Effector memory CD8-positive, alpha-beta T cell (primary cell): ENCODE results near the gene HSH2D.

Experiments
- ATAC-seq: fragments of 150-1000 bp; cut with Tn5 transposase; replicated peaks from 2 replicates; pipeline ENCODE4 v1.10.0; 2021; ENCODE audit warnings: mild to moderate bottlenecking, moderate library complexity
- DNase-seq, 3 experiments: peaks; one replicate each; pipeline ENCODE4 v3.0.0; 2021
- H3K27ac Mint-ChIP-seq, 2 donors: one replicate each; pipeline ENCODE4 v1.8.0; 2022; ENCODE audit warnings: mild to moderate bottlenecking in 2 of 2, mixed read lengths in 2 of 2, moderate library complexity in 2 of 2
- H3K27me3 Mint-ChIP-seq, 2 donors: one replicate each; pipeline ENCODE4 v1.8.0; 2022; ENCODE audit warnings: mixed read lengths in 2 of 2
- H3K36me3 Mint-ChIP-seq: one replicate; pipeline ENCODE4 v1.8.0; 2022; ENCODE audit warnings: mild to moderate bottlenecking, moderate library complexity, mixed read lengths; ENCODE audit not compliant: insufficient read depth
- H3K4me1 Mint-ChIP-seq, 2 donors: one replicate each; pipeline ENCODE4 v1.8.0; 2022; ENCODE audit warnings: low read depth in 2 of 2, mixed read lengths in 2 of 2
- H3K4me3 Mint-ChIP-seq, 2 donors: one replicate each; pipeline ENCODE4 v1.8.0; 2022; ENCODE audit warnings: mild to moderate bottlenecking in 2 of 2, mixed read lengths in 2 of 2, moderate library complexity in 2 of 2
- H3K9me3 Mint-ChIP-seq, 2 donors: one replicate each; pipeline ENCODE4 v1.8.0; 2022; ENCODE audit warnings: mixed read lengths in 2 of 2

The HSH2D gene

DNA sequence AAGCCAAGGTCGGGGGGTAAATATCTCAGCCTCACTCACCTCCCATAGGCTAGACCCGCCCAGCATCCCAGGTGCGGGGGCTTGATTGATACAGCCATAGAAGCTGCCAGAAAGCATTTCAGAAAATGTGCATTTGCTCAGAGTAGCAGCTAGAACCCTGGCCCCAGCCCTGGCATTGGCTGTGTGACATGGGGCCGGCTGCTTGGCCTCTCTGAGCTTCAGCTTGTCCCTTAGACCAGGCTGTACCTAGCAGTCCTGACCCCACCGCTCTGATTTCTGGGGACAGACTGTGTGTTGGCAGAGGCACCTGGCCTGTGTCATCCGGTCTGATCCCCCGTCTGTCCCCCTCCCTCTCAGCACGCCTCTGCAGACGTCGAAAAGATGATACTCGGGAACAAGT, 16.4 kb upstream of the HSH2D start:
- Mint-ChIP-seq H3K9me3 (no peaks in the 10 kb centered on the region), H3K4me1 (peaks cover 0 to 2% of the 10 kb centered on the region in 2 donors), H3K4me3 (no peak overlapping the region), H3K27me3 (no peaks in the 10 kb centered on the region), H3K27ac (no peak overlapping the region), H3K36me3 (peaks cover 87% of the 10 kb centered on the region)
- no peak for DNase-seq
- ATAC-seq = no peak

DNA sequence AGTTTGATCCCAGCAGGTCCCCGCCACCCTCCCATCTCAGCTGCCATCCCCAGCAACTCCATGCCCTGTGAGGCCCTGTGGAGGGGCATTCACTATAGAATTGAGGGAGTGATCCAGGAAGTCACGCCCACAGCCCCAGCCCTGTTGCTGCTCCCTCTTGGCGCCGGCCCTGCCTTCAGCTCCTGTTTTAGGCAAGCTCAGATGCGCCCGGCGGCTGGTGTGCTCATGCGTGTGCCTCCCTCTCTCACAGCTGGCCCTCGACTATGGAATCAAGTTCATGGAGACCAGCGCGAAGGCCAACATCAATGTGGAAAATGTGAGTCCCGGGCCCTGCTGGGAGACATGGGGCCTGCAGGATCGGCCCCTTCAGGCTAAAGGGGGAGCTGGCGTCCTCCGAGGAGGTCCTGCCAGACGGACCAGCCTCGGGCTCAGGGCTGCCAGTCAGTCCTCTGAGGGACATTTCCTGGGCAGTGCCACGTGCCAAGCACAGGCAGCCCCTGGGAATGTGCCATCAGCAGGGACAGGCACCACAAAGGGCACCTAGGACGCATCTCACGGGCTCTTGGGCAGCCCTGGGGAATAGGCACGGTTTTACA, 15.6 kb upstream of the HSH2D start:
- H3K4me1 Mint-ChIP-seq = peaks cover 0 to 2% of the 10 kb centered on the region in 2 donors
- H3K36me3 Mint-ChIP-seq = peaks cover 91% of the 10 kb centered on the region
- no peaks in the 10 kb centered on the region for H3K27me3 Mint-ChIP-seq
- H3K27ac Mint-ChIP-seq = peak overlapping the region in 1 of 2 donors; percentile 55
- no peaks in the 10 kb centered on the region for H3K9me3 Mint-ChIP-seq
- DNase-seq (no peak), ATAC-seq (no peak)
- no peak overlapping the region for H3K4me3 Mint-ChIP-seq

DNA sequence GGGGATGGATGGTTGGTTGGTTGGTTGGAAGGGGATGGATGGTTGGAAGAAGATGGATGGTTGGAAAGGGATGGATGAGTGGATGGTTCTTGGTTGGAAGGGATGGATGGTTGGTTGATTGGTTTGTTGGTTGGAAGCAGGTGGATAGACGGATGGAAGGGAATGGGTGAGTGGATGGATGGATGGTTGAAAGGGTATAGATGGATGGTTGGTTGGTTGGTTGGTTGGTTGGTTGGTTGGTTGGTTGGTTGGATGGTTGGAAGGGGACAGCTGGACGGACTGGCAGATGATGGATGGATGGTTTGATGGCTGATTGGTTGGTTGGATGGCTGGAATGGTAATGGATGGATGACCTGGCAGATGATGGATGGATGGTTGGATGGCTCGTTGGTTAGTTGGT, 11.8 kb upstream of the HSH2D start:
- ATAC-seq = no peak
- no peaks in the 10 kb centered on the region for H3K27me3 Mint-ChIP-seq
- H3K27ac Mint-ChIP-seq = peak overlapping the region in 1 of 2 donors; percentile 9
- H3K4me1 Mint-ChIP-seq = peaks cover 2 to 14% of the 10 kb centered on the region in 2 donors
- DNase-seq = no peak
- no peaks in the 10 kb centered on the region for H3K9me3 Mint-ChIP-seq
- no peak overlapping the region for H3K4me3 Mint-ChIP-seq
- H3K36me3 Mint-ChIP-seq = peaks cover 83% of the 10 kb centered on the region

DNA sequence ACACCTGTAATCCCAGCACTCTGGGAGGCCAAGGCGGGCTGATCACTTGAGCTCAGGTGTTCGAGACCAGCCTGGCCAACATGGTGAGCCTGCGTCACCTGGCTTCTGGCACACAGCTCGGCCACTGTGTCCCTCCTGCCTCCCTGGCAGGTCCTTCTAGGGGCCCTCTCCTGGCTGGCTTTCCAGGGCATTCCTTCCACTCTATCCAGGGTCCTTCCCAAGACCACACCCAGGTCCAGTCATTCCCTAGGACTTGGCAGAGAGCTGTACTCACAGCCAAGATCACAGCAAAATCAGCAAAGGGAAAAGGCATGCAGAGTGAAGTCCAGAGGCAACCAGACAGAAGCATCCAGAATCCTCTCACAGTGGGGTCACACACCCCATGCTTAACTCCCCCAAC, 9.7 kb upstream of the HSH2D start:
- no peaks in the 10 kb centered on the region for H3K27me3 Mint-ChIP-seq
- peaks cover 11 to 26% of the 10 kb centered on the region in 2 donors for H3K4me1 Mint-ChIP-seq
- H3K36me3 Mint-ChIP-seq = peaks cover 62% of the 10 kb centered on the region
- ATAC-seq = no peak
- DNase-seq = no peak
- H3K9me3 Mint-ChIP-seq = no peaks in the 10 kb centered on the region
- H3K4me3 Mint-ChIP-seq = no peak overlapping the region
- peak overlapping the region in 1 of 2 donors; percentile 31 for H3K27ac Mint-ChIP-seq

DNA sequence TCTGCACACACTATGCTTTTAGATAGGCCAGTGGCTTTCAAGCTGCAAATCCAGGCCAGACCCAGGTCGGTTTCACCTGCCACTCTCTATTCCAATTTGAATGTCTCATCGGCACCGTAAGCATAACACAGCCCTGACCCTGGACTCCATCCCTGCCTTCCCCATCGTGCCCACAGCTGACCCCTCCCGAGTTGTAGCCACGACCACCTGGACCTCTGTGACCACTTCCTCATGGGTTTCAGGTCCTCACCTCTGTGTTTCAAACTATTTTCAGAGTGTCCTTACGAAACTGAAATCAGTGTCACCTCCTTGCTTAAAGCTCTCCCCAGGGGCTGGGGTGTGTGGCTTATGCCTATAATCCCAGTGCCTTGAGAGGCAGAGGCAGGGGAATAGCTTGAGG, 9.0 kb upstream of the HSH2D start:
- Mint-ChIP-seq H3K4me1 (peaks cover 16 to 32% of the 10 kb centered on the region in 2 donors), H3K4me3 (no peak overlapping the region), H3K27ac (peak overlapping the region in 1 of 2 donors; percentile 31), H3K9me3 (no peaks in the 10 kb centered on the region), H3K36me3 (peaks cover 56% of the 10 kb centered on the region), H3K27me3 (no peaks in the 10 kb centered on the region)
- ATAC-seq (no peak), DNase-seq (no peak)

DNA sequence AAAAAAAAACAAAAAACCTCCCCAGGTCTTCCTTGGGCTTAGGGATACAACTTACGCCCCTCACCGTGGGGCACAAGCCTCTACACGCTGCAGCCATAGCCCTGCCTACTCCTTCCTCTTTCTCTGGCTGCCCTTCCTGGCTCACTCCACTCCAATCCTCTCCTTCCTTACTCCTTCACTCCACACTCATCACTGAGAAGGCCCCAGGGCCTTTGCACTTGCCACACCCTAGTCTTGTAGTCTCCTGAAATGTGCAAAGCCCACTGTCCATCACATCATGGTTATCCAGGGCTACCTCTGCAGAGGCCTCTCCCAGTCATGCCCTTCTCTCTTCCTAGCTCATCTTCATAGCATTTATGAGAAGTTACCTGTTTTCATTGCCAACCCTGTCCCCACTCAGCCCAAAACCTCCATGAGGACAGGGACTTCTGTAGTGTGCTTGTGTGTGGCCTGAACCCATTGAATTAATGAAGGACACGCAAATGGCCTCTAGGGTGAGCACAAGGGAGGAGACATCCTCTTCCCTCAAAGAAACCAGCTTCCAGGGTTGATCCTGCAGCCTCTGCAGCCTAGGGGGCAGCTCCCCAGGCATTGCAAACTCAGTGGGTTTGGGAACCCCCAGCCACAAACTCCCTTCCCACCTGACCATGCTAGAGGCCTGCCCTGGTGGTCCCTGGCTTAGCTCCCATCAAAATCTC, 7.9 kb upstream of the HSH2D start:
- DNase-seq (no peak), ATAC-seq (no peak)
- Mint-ChIP-seq H3K4me3 (no peak overlapping the region), H3K36me3 (peaks cover 46% of the 10 kb centered on the region), H3K27me3 (no peaks in the 10 kb centered on the region), H3K4me1 (peaks cover 23 to 39% of the 10 kb centered on the region in 2 donors), H3K27ac (peak overlapping the region; percentile 31 to 32), H3K9me3 (no peaks in the 10 kb centered on the region)

DNA sequence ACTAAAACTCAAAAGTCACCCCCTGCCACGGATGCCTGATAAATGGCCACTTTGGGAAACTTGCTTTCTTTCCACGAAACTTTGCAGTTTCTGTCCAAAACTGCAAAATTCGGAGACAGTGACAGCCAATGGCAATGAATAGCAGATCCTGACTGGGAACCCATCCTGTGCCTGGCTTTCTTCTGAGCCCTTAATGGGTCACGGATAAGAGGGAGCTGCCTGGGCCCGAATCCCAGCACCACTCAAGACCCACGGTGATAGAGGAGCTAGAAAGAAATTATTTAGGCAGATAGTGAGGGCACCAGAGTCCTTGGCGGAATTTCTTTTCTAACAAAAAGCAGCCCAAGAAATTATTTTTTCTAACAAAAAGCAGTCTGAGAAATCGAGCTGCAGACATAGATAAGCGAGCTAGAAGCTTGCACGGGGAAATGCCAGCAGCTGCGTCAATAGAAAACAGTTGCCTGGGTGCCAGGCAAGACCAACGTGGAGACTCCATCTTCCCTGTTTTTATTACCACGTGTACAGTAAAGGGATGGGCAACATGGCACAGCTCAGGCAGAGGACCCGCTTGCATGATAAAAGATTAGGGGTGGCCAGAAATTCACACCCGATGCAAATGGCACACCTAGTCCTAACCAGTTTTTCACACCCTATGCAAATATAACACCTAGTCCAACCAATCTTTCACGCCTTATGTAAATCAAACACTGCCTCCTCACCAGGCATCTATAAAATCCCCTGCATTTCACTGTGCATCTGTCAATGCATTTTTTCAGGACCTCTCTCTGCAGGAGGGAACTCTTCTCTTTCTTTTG, 7.1 kb upstream of the HSH2D start:
- peak overlapping the region in 1 of 2 donors; percentile 1 for H3K4me3 Mint-ChIP-seq
- H3K4me1 Mint-ChIP-seq = peaks cover 30 to 47% of the 10 kb centered on the region in 2 donors
- no peaks in the 10 kb centered on the region for H3K9me3 Mint-ChIP-seq
- ATAC-seq (peak; percentile 40), DNase-seq (no peak)
- H3K36me3 Mint-ChIP-seq = peaks cover 44% of the 10 kb centered on the region
- peak overlapping the region; percentile 31 to 32 for H3K27ac Mint-ChIP-seq
- no peaks in the 10 kb centered on the region for H3K27me3 Mint-ChIP-seq

DNA sequence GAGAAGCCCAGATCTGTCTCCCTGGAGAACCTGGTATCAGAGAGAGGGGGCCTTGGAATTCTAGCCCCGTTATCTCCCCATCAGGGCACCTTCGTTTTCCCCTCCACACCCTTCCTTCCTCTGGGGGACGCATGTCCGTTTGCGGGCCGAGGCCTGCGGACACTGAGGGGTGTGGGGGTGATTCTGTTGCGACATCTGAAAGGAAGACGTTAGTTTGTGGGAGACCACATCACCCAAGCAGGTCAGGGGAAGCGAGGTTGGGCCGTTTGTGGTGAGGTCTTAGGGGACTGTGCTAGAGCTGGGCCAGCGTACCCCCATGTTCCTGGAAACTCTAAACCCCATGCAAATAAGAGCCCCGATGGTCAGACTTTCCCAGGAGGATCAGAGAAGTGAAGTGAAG, 3.7 kb upstream of the HSH2D start:
- no peaks in the 10 kb centered on the region for H3K9me3 Mint-ChIP-seq
- peak overlapping the region; percentile 61 to 80 for H3K4me3 Mint-ChIP-seq
- DNase-seq (peak in 2 of 3 experiments; percentile 18 to 28), ATAC-seq (peak; percentile 42)
- H3K27ac Mint-ChIP-seq = peak overlapping the region; percentile 71 to 99
- H3K27me3 Mint-ChIP-seq = no peaks in the 10 kb centered on the region
- peaks cover 50 to 65% of the 10 kb centered on the region in 2 donors for H3K4me1 Mint-ChIP-seq
- peaks cover 24% of the 10 kb centered on the region for H3K36me3 Mint-ChIP-seq

DNA sequence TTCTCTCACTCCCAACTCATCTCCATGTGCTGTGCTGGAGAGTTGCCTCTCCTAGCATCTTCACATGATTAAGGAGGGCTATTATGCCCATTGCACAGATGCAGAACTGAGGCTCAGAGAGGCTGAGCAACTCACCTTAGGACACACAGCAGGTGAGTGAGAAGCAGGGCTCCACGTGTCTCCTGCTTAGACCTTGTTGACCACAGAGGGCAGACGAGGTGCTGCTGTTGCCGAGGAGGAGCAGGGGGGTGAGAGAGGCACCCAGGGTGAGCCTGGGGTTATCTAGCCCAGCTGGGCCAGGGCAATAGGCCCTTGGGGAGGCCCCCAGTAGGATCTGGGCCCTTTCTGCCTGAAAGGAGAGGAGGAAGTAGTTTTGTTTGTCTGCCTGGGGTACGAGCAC, 2.4 kb upstream of the HSH2D start:
- peaks cover 16% of the 10 kb centered on the region for H3K36me3 Mint-ChIP-seq
- peak overlapping the region; percentile 49 to 80 for H3K4me3 Mint-ChIP-seq
- no peaks in the 10 kb centered on the region for H3K27me3 Mint-ChIP-seq
- DNase-seq (peak; percentile 15 to 38 (median 25)), ATAC-seq (peak; percentile 44)
- H3K27ac Mint-ChIP-seq = peak overlapping the region; percentile 66 to 99
- peaks cover 55 to 65% of the 10 kb centered on the region in 2 donors for H3K4me1 Mint-ChIP-seq
- no peaks in the 10 kb centered on the region for H3K9me3 Mint-ChIP-seq

DNA sequence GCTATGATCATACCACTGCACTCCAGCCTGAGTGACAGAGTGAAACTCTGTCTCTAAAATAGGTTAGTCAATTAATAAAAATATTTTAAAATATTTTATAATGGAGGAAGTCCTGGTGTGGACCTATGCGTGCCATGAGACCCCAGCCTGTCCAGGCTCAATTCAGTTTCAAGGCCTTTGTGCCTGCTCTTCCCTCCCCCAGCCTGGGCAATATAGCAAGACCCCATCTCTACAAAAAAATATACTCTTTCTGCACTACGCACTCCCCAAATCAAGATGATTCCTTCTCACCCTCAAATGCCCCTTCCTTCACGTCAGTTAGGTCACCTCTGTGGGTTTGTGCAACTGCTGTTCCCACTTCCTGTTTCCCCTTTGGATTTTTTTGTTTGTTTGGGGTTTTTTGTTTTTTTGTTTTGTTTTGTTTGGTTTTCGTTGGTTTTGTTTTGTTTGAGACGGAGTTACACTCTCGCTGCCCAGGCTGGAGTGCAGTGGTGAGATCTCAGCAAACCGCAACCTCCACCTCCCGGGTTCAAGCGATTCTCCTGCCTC, 1.4 kb upstream of the HSH2D start:
- DNase-seq (no peak), ATAC-seq (no peak)
- Mint-ChIP-seq H3K36me3 (peaks cover 16% of the 10 kb centered on the region), H3K9me3 (no peaks in the 10 kb centered on the region), H3K4me1 (peaks cover 49 to 59% of the 10 kb centered on the region in 2 donors), H3K4me3 (peak overlapping the region; percentile 45 to 49), H3K27ac (peak overlapping the region in 1 of 2 donors; percentile 99), H3K27me3 (no peaks in the 10 kb centered on the region)

DNA sequence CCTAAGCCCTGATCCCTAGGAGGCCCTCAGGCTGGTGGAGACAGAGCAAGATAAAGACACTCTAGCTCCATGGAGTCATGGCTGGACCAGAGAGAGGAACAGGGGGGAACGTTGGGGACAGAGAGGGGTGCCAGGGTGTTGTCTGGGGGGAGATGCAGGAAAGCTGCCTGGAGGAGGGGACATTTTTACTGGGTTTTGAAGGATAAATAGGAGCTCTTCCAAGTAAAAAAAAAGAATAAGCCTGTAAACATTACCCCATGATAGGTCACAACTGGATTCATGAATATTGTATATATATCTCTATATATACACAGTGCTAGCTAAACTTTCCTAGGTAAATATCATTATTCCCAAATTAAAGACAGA, 714 bp downstream of the HSH2D start:
- H3K4me3 Mint-ChIP-seq = peak overlapping the region; percentile 98 to 99
- DNase-seq (no peak), ATAC-seq (no peak)
- no peaks in the 10 kb centered on the region for H3K27me3 Mint-ChIP-seq
- peaks cover 26% of the 10 kb centered on the region for H3K36me3 Mint-ChIP-seq
- peaks cover 42 to 51% of the 10 kb centered on the region in 2 donors for H3K4me1 Mint-ChIP-seq
- no peaks in the 10 kb centered on the region for H3K9me3 Mint-ChIP-seq
- peak overlapping the region; percentile 98 to 99 for H3K27ac Mint-ChIP-seq

DNA sequence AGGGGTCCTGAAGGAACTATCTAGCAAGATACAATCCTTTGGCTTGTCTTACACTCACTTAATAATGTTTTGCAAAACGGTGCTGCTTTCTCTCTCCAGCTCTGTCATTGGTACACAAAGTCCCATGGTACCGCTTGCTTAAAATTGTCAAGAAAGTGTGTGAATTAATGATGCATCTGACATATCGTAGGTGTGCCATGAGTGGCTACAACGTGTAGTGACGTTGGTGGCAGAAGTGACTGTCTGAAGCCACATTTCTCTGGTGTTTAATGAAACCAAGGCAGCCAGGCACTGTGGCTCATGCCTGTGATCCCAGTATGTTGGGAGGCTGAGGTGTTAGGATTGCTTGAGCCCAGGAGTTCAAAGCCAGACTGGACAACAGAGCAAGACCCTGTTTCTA, 2.6 kb downstream of the HSH2D start:
- peaks cover 27 to 36% of the 10 kb centered on the region in 2 donors for H3K4me1 Mint-ChIP-seq
- H3K4me3 Mint-ChIP-seq = peak overlapping the region; percentile 98 to 99
- peaks cover 39% of the 10 kb centered on the region for H3K36me3 Mint-ChIP-seq
- no peaks in the 10 kb centered on the region for H3K9me3 Mint-ChIP-seq
- no peaks in the 10 kb centered on the region for H3K27me3 Mint-ChIP-seq
- DNase-seq (no peak), ATAC-seq (no peak)
- H3K27ac Mint-ChIP-seq = peak overlapping the region; percentile 10 to 99

DNA sequence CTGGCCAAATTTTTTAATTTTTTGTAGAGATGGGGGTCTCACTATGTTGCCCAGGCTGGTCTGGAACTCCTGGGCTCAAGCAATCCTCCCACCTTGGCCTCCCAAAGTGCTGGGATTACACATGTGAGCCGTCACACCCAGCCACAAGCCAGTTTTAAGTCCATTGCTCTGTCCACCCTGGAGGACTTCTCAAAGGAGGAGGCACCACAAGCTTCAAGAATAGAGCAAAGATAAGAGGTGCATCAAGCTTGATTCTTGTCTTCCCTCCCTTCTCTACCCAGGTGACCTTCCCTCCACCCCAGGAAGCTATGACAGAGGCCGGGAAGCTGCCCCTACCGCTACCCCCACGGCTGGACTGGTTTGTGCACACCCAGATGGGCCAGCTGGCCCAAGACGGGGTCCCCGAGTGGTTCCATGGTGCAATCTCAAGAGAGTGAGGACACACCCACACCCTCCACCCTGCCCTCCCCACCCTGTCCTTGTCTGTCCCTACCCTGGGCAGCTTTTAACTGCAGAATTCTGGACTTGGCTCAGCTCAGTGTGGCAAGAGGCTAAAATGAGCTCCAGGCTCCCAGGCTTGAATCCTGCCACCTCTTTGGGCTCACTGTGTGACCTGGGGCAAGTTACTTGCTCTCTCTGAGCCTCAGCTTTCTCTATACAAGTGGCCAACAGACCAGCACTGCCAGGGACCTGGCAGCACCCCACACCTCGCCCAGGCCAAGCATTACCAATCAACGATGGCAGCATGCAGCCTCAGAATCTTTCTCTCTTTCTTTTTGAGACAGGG, 5.2 kb downstream of the HSH2D start:
- Mint-ChIP-seq H3K36me3 (peaks cover 56% of the 10 kb centered on the region), H3K4me3 (peak overlapping the region in 1 of 2 donors; percentile 17)

More for the DNA sequence above, 5.2 kb downstream of the HSH2D start:
- DNase-seq (no peak), ATAC-seq (no peak)
- Mint-ChIP-seq H3K4me1 (peaks cover 13 to 21% of the 10 kb centered on the region in 2 donors), H3K27me3 (no peaks in the 10 kb centered on the region), H3K27ac (peak overlapping the region; percentile 54 to 86), H3K9me3 (no peaks in the 10 kb centered on the region)
